ENCODE results near the gene MOBP.

DNA sequence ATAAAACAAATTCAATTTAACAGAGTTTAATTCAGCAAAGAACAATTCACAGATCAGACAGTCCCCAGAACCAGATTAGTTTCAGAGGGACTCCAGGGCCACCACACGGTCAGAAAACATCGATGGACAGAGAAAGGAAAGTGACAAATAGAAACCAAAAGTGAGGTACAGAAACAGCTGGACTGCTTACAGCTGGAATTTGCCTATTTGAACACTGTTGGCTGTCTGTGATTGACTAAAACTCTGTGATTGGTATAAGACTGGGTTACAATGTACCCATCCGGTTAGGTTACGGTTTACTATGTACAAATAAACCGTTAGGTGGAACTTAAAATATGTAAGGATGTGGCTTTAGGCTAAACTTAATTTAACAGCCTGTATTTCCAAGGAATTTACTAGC, 30.3 kb downstream of the MOBP start:
- TF ChIP-seq CTCF (IDR thresholded peaks at IDR 0.05) (no peak), POLR2A (IDR thresholded peaks at IDR 0.05) (no peak)
